Vagina (tissue), 2 donors: ENCODE results near the gene SP1. TPM values are rescaled to one million over a fixed set of nuclear protein-coding genes. Genes with fewer than 3 reads are reported as not detected.

Experiments used
- DNase-seq, 2 donors: peaks; one replicate each; pipeline ENCODE4 v3.0.0-alpha.2; 2017; ENCODE audit errors: extremely low spot score in 2 of 2
- H3K27ac ChIP-seq: fragments of 200-600 bp; sonication (generic); one replicate; pipeline ENCODE4 v1.5.1; 2019
- H3K27me3 ChIP-seq: fragments of 200-600 bp; sonication (generic); one replicate; pipeline ENCODE4 v1.5.1; 2019
- H3K36me3 ChIP-seq, 2 donors: fragments of 200-600 bp; sonication (generic); one replicate each; pipeline ENCODE4 v1.5.1; 2017 to 2019
- H3K4me1 ChIP-seq: fragments of 200-600 bp; sonication (generic); one replicate; pipeline ENCODE4 v1.5.1; 2019
- H3K4me3 ChIP-seq, 2 donors: fragments of 200-600 bp; sonication (generic); 1 replicate in 1 of 2; 2 replicates in 1 of 2; pipeline ENCODE4 v1.5.1; 2016 to 2019
- H3K9me3 ChIP-seq: fragments of 200-600 bp; sonication (generic); one replicate; pipeline ENCODE4 v1.5.1; 2019
- POLR2A ChIP-seq, 2 donors: fragments of 450-650 bp; IDR thresholded peaks; one replicate each; pipeline ENCODE4 v1.6.1; 2017; ENCODE audit warnings: antibody characterized with exemption in 2 of 2, mild to moderate bottlenecking in 2 of 2, moderate library complexity in 2 of 2
- POLR2AphosphoS5 ChIP-seq, 2 donors: sonication (generic); formaldehyde crosslinking; IDR thresholded peaks; one replicate each; pipeline ENCODE4 v1.9.0; 2017; ENCODE audit warnings: antibody characterized with exemption in 2 of 2, mild to moderate bottlenecking in 2 of 2, low read depth in 1 of 2; ENCODE audit not compliant: insufficient read depth in 1 of 2
- intact Hi-C: fragments of 100-400 bp; cut with DNase I; formaldehyde crosslinking; loops from one replicate; pipeline ENCODE4 v1.15.1; 2023
- total RNA-seq: library from RNA; depleted of rRNA; stranded (reverse); fragments of >200 nt; gene quantifications from one replicate; pipeline ENCODE4 v1.2.3, GENCODE V29; 2016
- TF ChIP-seq, protein P1 (sequence below), 3 experiments: fragments of 450-650 bp in 2 of 3; fragments of 200-600 bp in 1 of 3; sonication (generic) in 1 of 3; IDR thresholded peaks; one replicate each; pipeline ENCODE4 v1.5.1; 2017 to 2019; ENCODE audit warnings: antibody characterized with exemption in 3 of 3, mild to moderate bottlenecking in 2 of 3, moderate library complexity in 2 of 3

Gene SP1
- total RNA-seq, 1 donor from 2014 or later = 76.1 TPM

DNA sequence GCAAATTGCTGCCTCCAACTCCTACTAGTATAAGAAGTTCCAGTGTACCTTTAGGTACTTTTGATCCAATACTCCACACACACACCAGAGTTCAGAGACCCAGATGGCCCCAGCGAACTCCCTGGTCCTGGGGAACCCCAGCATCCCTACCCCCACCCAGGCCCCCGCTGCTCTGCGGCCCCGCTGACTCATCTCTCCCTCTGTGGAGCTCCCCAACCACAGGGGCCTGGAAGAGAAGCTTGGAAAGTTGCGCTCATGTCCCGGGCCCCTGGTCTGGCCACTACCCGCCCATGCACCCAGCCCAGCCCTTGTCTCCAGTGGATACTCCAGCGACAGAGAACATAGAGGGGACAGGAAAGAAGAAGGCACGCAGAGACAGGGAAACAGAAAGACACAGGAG lies 39.6 kb upstream of the SP1 start:
- H3K36me3 ChIP-seq = no peaks in the 10 kb centered on the region
- H3K27me3 ChIP-seq = peaks cover 8% of the 10 kb centered on the region
- intact Hi-C loops = no loop called here
- no peak overlapping the region for H3K4me3 ChIP-seq
- no peaks in the 10 kb centered on the region for H3K9me3 ChIP-seq
- H3K27ac ChIP-seq = no peak overlapping the region
- H3K4me1 ChIP-seq = peaks cover 9% of the 10 kb centered on the region
- no peak for DNase-seq
- TF ChIP-seq, protein P1, sequence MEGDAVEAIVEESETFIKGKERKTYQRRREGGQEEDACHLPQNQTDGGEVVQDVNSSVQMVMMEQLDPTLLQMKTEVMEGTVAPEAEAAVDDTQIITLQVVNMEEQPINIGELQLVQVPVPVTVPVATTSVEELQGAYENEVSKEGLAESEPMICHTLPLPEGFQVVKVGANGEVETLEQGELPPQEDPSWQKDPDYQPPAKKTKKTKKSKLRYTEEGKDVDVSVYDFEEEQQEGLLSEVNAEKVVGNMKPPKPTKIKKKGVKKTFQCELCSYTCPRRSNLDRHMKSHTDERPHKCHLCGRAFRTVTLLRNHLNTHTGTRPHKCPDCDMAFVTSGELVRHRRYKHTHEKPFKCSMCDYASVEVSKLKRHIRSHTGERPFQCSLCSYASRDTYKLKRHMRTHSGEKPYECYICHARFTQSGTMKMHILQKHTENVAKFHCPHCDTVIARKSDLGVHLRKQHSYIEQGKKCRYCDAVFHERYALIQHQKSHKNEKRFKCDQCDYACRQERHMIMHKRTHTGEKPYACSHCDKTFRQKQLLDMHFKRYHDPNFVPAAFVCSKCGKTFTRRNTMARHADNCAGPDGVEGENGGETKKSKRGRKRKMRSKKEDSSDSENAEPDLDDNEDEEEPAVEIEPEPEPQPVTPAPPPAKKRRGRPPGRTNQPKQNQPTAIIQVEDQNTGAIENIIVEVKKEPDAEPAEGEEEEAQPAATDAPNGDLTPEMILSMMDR (IDR thresholded peaks at IDR 0.05) = no peak

- intact Hi-C loops = no loop called here
- Histone ChIP-seq H3K4me3 (no peak overlapping the region), H3K27ac (no peak overlapping the region), H3K9me3 (no peaks in the 10 kb centered on the region), H3K36me3 (no peaks in the 10 kb centered on the region), H3K27me3 (peaks cover 5% of the 10 kb centered on the region), H3K4me1 (peaks cover 15% of the 10 kb centered on the region)
- no peak for DNase-seq
- no peak for TF ChIP-seq POLR2AphosphoS5 (IDR thresholded peaks at IDR 0.05; ENCODE audit: insufficient read depth in 1 of 2, low read depth in 1 of 2)
- TF ChIP-seq, protein P1 (IDR thresholded peaks at IDR 0.05) = no peak
- TF ChIP-seq POLR2A (IDR thresholded peaks at IDR 0.05) = no peak
Observed at GRCh38 chr12:53343449-53343848, 36.5 kb upstream of the SP1 start.

GRCh38 chr12:53343969-53344368 lies 36.0 kb upstream of the SP1 start:
- intact Hi-C loops = loop anchor here (2.0 kb wide), 1 partner anchor 19 kb away; no protein-coding TSS in a partner anchor
- no peak for TF ChIP-seq POLR2AphosphoS5 (IDR thresholded peaks at IDR 0.05; ENCODE audit: insufficient read depth in 1 of 2, low read depth in 1 of 2)
- TF ChIP-seq, protein P1 (IDR thresholded peaks at IDR 0.05) = no peak
- TF ChIP-seq POLR2A (IDR thresholded peaks at IDR 0.05) = no peak
- H3K36me3 ChIP-seq = no peaks in the 10 kb centered on the region
- DNase-seq = no peak
- H3K9me3 ChIP-seq = no peaks in the 10 kb centered on the region
- peaks cover 15% of the 10 kb centered on the region for H3K4me1 ChIP-seq
- peak overlapping the region; percentile 62 to 90 for H3K4me3 ChIP-seq
- H3K27me3 ChIP-seq = no peaks in the 10 kb centered on the region
- peak overlapping the region; percentile 81 for H3K27ac ChIP-seq

DNA sequence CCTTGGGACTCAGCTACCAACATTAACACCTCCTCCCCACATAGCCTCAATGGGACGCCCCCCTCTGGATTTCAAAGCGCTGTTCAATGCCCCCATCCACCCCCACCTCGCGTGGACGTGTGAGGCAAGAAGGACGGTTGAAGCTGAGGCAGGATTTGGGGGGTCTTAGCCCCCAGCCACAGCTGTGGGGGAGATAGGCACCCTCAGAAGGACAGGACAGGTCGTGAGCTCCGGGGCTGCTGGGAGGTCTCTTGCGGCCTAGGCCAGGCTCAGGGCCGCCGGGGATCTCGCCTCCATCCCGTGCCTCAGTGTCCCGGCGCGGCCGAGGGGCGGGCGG lies 35.5 kb upstream of the SP1 start:
- peak overlapping the region; percentile 81 for H3K27ac ChIP-seq
- DNase-seq = no peak
- H3K4me1 ChIP-seq = peaks cover 15% of the 10 kb centered on the region
- H3K27me3 ChIP-seq = no peaks in the 10 kb centered on the region
- no peaks in the 10 kb centered on the region for H3K9me3 ChIP-seq
- peak overlapping the region; percentile 62 to 90 for H3K4me3 ChIP-seq
- intact Hi-C loops = loop anchor here (2.0 kb wide), 1 partner anchor 20 kb away; no protein-coding TSS in a partner anchor
- H3K36me3 ChIP-seq = no peaks in the 10 kb centered on the region
- TF ChIP-seq POLR2AphosphoS5 (IDR thresholded peaks at IDR 0.05; ENCODE audit: insufficient read depth in 1 of 2, low read depth in 1 of 2) = no peak
- no peak for TF ChIP-seq POLR2A (IDR thresholded peaks at IDR 0.05)
- TF ChIP-seq, protein P1 (IDR thresholded peaks at IDR 0.05) = no peak

DNA sequence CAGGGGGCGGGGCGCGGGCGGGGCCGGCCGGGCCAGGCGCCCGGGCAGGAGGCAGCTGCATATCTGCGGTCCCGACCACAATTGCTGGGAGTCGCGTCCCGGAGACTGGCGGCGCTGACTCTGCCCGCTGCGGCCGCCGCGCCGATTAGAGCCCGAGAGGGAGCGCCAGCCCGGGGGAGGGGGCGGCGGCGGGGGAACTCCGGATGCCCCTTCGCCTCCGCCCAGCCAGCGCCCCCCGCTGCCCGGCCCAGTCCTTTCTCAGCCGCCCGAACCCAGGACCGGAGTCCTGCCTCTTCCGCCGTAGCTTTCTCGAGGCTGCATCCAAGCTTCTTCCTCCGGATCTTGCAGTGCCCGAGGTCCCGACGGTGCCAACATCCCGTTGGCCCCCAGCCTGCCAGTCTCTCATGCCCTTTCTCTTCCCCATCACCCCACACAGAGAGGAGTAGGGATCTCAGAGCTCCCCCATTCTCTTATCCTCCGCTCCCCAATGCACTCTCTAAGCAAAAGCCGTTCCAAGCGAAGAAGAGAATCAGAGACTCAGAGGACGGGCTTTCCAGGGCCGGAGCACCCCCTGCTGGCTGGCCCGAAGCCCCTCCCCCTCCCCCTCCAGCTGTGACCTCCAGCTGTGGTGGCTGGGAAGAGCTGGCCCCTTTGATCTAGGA lies 35.0 kb upstream of the SP1 start:
- H3K4me1 ChIP-seq = peaks cover 15% of the 10 kb centered on the region
- H3K4me3 ChIP-seq = peak overlapping the region; percentile 62 to 90
- intact Hi-C loops = loop anchor here (2.0 kb wide), 1 partner anchor 20 kb away; no protein-coding TSS in a partner anchor
- peak overlapping the region; percentile 81 for H3K27ac ChIP-seq
- H3K36me3 ChIP-seq = no peaks in the 10 kb centered on the region
- DNase-seq = no peak
- H3K27me3 ChIP-seq = no peaks in the 10 kb centered on the region
- TF ChIP-seq, protein P1 (IDR thresholded peaks at IDR 0.05) = peak; percentile 42 to 95 (median 54)
- TF ChIP-seq POLR2A (IDR thresholded peaks at IDR 0.05) = peak in 1 of 2 donors; percentile 31
- TF ChIP-seq POLR2AphosphoS5 (IDR thresholded peaks at IDR 0.05; ENCODE audit: insufficient read depth in 1 of 2, low read depth in 1 of 2) = peak; percentile 50 to 64
- no peaks in the 10 kb centered on the region for H3K9me3 ChIP-seq
